ENCODE results near the gene TMCO1. TPM values are rescaled to one million over a fixed set of nuclear protein-coding genes. Genes with fewer than 3 reads are reported as not detected.

TMCO1 gene
- total RNA-seq, 1 experiment from 2014 or later, result 116 TPM

DNA sequence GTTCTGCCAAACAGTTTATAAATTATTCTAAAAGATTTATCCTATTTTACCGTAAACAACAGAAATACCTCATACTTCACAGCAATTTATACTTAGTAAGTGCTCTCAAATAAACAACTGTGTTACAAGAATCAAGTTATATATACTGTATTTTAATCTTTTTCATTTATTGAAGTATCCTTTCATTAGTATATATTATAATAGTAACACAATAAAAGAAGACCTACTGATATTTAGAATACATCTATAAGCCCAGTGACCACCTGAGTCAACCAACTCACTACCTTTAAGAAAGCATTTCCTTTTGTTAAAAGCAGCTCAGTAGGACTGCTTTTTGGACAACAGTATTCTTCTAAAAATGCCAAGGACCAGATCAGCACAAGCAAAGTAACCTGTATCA lies 5.9 kb downstream of the TMCO1 start:
- Histone ChIP-seq H3K27me3 (replicated peaks; ENCODE audit: insufficient read depth, low read depth, low read length, poor library complexity) (no peaks in the 10 kb centered on the region), H3K27ac (ENCODE audit: low read depth, low read length, poor library complexity, severe bottlenecking) (no peak overlapping the region), H3K36me3 (ENCODE audit: insufficient read depth, low read length, poor library complexity, severe bottlenecking) (peaks cover 34% of the 10 kb centered on the region), H3K4me1 (ENCODE audit: insufficient read depth, low read length, poor library complexity, severe bottlenecking) (peaks cover 3% of the 10 kb centered on the region), H3K9me3 (ENCODE audit: low read depth, low read length, poor library complexity, severe bottlenecking) (no peaks in the 10 kb centered on the region), H3K4me3 (ENCODE audit: low read depth, low read length, poor library complexity, severe bottlenecking) (no peak overlapping the region)
- BruUV-seq (replicated peaks), result no TSS peak
- intact Hi-C loops (cut with micrococcal nuclease; ENCODE audit: unreplicated experiment), result loop anchor here (10.0 kb wide), 1 partner anchor 128 kb away; the partner anchor contains the start of gene MGST3
- ChIA-PET CTCF (no interaction called here), POLR2A (ENCODE audit: low non-redundant PET) (no interaction called here)
- no peak for DNase-seq (ENCODE audit: low spot score)
- TF ChIP-seq, protein P1, sequence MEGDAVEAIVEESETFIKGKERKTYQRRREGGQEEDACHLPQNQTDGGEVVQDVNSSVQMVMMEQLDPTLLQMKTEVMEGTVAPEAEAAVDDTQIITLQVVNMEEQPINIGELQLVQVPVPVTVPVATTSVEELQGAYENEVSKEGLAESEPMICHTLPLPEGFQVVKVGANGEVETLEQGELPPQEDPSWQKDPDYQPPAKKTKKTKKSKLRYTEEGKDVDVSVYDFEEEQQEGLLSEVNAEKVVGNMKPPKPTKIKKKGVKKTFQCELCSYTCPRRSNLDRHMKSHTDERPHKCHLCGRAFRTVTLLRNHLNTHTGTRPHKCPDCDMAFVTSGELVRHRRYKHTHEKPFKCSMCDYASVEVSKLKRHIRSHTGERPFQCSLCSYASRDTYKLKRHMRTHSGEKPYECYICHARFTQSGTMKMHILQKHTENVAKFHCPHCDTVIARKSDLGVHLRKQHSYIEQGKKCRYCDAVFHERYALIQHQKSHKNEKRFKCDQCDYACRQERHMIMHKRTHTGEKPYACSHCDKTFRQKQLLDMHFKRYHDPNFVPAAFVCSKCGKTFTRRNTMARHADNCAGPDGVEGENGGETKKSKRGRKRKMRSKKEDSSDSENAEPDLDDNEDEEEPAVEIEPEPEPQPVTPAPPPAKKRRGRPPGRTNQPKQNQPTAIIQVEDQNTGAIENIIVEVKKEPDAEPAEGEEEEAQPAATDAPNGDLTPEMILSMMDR (conservative IDR thresholded peaks at IDR 0.05; ENCODE audit: low read depth, low read length), result no peak
- TF ChIP-seq EZH2 (IDR thresholded peaks at IDR 0.05; ENCODE audit: borderline replicate concordance, low read depth, low read length, poor library complexity, severe bottlenecking), result no peak

DNA sequence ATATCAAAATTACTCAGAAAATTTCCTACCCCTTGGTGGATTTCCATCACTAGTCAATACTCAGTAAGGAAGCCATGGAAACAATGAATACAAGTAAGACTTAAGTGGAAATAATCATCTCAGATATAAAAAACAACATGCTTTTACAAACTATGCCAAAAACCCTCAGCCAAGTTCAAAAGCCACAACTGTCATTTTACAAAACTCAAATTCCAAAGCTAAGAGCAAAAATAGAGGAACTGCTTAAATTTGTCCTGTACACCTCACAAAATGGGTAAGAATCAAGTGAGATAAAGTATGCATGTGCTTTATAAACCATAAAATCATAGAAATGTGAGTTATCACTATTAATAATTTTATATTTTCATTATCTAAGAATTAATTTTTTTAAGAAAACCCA lies 9.6 kb downstream of the TMCO1 start:
- Histone ChIP-seq H3K27ac (ENCODE audit: low read depth, low read length, poor library complexity, severe bottlenecking) (no peak overlapping the region), H3K4me1 (ENCODE audit: insufficient read depth, low read length, poor library complexity, severe bottlenecking) (no peaks in the 10 kb centered on the region), H3K9me3 (ENCODE audit: low read depth, low read length, poor library complexity, severe bottlenecking) (no peaks in the 10 kb centered on the region), H3K4me3 (ENCODE audit: low read depth, low read length, poor library complexity, severe bottlenecking) (no peak overlapping the region), H3K27me3 (replicated peaks; ENCODE audit: insufficient read depth, low read depth, low read length, poor library complexity) (no peaks in the 10 kb centered on the region), H3K36me3 (ENCODE audit: insufficient read depth, low read length, poor library complexity, severe bottlenecking) (peaks cover 20% of the 10 kb centered on the region)
- DNase-seq (ENCODE audit: low spot score), result no peak
- TF ChIP-seq EZH2 (IDR thresholded peaks at IDR 0.05; ENCODE audit: borderline replicate concordance, low read depth, low read length, poor library complexity, severe bottlenecking), result no peak
- TF ChIP-seq, protein P1 (conservative IDR thresholded peaks at IDR 0.05; ENCODE audit: low read depth, low read length), result no peak
- CTCF ChIA-PET, result no interaction called here
- POLR2A ChIA-PET (ENCODE audit: low non-redundant PET), result no interaction called here
- intact Hi-C loops (cut with micrococcal nuclease; ENCODE audit: unreplicated experiment), result no loop called here
- no TSS peak for BruUV-seq (replicated peaks)

- TF ChIP-seq, protein P1 (conservative IDR thresholded peaks at IDR 0.05; ENCODE audit: low read depth, low read length), result no peak
- TF ChIP-seq EZH2 (IDR thresholded peaks at IDR 0.05; ENCODE audit: borderline replicate concordance, low read depth, low read length, poor library complexity, severe bottlenecking), result no peak
- Histone ChIP-seq H3K27me3 (replicated peaks; ENCODE audit: insufficient read depth, low read depth, low read length, poor library complexity) (no peaks in the 10 kb centered on the region), H3K9me3 (ENCODE audit: low read depth, low read length, poor library complexity, severe bottlenecking) (no peaks in the 10 kb centered on the region), H3K36me3 (ENCODE audit: insufficient read depth, low read length, poor library complexity, severe bottlenecking) (peaks cover 17% of the 10 kb centered on the region), H3K27ac (ENCODE audit: low read depth, low read length, poor library complexity, severe bottlenecking) (no peak overlapping the region), H3K4me1 (ENCODE audit: insufficient read depth, low read length, poor library complexity, severe bottlenecking) (no peaks in the 10 kb centered on the region), H3K4me3 (ENCODE audit: low read depth, low read length, poor library complexity, severe bottlenecking) (no peak overlapping the region)
- CTCF ChIA-PET, result no interaction called here
- no peak for DNase-seq (ENCODE audit: low spot score)
- BruUV-seq (replicated peaks), result no TSS peak
- POLR2A ChIA-PET (ENCODE audit: low non-redundant PET), result interaction anchor here (0.6 kb wide), 1 partner anchor 58 kb away, joined by 5 read pairs; no protein-coding TSS in a partner anchor
- intact Hi-C loops (cut with micrococcal nuclease; ENCODE audit: unreplicated experiment), result no loop called here
Observed at GRCh38 chr1:165755393-165756010, 13.2 kb downstream of the TMCO1 start.

Measured in A673 (cell line).